Suprapubic skin (tissue), 4 donors: ENCODE measurements around the gene EIF5. TPM values are rescaled to one million over a fixed set of nuclear protein-coding genes. Genes with fewer than 3 reads are reported as not detected.

ENCODE experiments used
- DNase-seq, 2 donors: peaks; one replicate each; pipeline ENCODE4 v3.0.0-alpha.2; 2019; ENCODE audit warnings: low spot score in 2 of 2
- H3K27ac ChIP-seq: fragments of 200-600 bp; sonication (generic); one replicate; pipeline ENCODE4 v1.5.1; 2019
- H3K27me3 ChIP-seq: fragments of 200-600 bp; sonication (generic); one replicate; pipeline ENCODE4 v1.5.1; 2019
- H3K36me3 ChIP-seq: fragments of 200-600 bp; sonication (generic); one replicate; pipeline ENCODE4 v1.5.1; 2019
- H3K4me1 ChIP-seq: fragments of 200-600 bp; sonication (generic); one replicate; pipeline ENCODE4 v1.5.1; 2019
- H3K4me3 ChIP-seq: fragments of 200-600 bp; sonication (generic); one replicate; pipeline ENCODE4 v1.5.1; 2019; ENCODE audit warnings: mild to moderate bottlenecking
- H3K9me3 ChIP-seq: fragments of 200-600 bp; sonication (generic); one replicate; pipeline ENCODE4 v1.5.1; 2019
- CTCF ChIP-seq, 2 donors: fragments of 200-600 bp in 1 of 2; fragments of 450-650 bp in 1 of 2; sonication (generic) in 1 of 2; IDR thresholded peaks; one replicate each; pipeline ENCODE4 v1.5.1; 2016 to 2019; ENCODE audit warnings: antibody characterized with exemption in 2 of 2, mild to moderate bottlenecking in 1 of 2, moderate library complexity in 1 of 2
- EP300 ChIP-seq: sonication (generic); formaldehyde crosslinking; IDR thresholded peaks from one replicate; pipeline ENCODE4 v1.6.1; 2017; ENCODE audit warnings: antibody characterized with exemption
- POLR2A ChIP-seq, 2 donors: fragments of 450-650 bp; IDR thresholded peaks; one replicate each; pipeline ENCODE4 v1.6.1; 2017; ENCODE audit warnings: antibody characterized with exemption in 2 of 2, mild to moderate bottlenecking in 2 of 2, moderate library complexity in 2 of 2
- POLR2AphosphoS5 ChIP-seq, 3 donors: sonication (generic); formaldehyde crosslinking; IDR thresholded peaks; one replicate each; pipeline ENCODE4 v1.6.1; 2017; ENCODE audit warnings: antibody characterized with exemption in 3 of 3
- WGBS: methylation state at CpG from one replicate; pipeline ENCODE4 v1.1.5; 2018; 5-methylcytosine and 5-hydroxymethylcytosine counted together
- total RNA-seq, 4 donors: library from RNA; depleted of rRNA; stranded (reverse); fragments of >200 nt; gene quantifications; one replicate each; pipeline ENCODE4 v1.1.0, GENCODE V29; 2016

The EIF5 gene
- total RNA-seq, 4 donors from 2014 or later: 167 to 241 (median 194) TPM

GRCh38 chr14:103388664-103389063 is 54.6 kb downstream of the EIF5 start:
- TF ChIP-seq EP300: no peak
- no peak for TF ChIP-seq POLR2A (IDR thresholded peaks at IDR 0.05)
- no peak for TF ChIP-seq CTCF (IDR thresholded peaks at IDR 0.05)
- no peak for TF ChIP-seq POLR2AphosphoS5 (IDR thresholded peaks at IDR 0.05)
- Histone ChIP-seq H3K36me3 (no peaks in the 10 kb centered on the region), H3K27me3 (no peaks in the 10 kb centered on the region), H3K27ac (no peak overlapping the region), H3K4me1 (peaks cover 59% of the 10 kb centered on the region), H3K4me3 (no peak overlapping the region), H3K9me3 (no peaks in the 10 kb centered on the region)
- WGBS: 88% methylated on average over 1 of the region's 1 CpG
- DNase-seq: no peak

GRCh38 chr14:103390605-103391004 is 56.6 kb downstream of the EIF5 start:
- TF ChIP-seq POLR2AphosphoS5 (IDR thresholded peaks at IDR 0.05) (no peak), POLR2A (IDR thresholded peaks at IDR 0.05) (no peak), CTCF (IDR thresholded peaks at IDR 0.05) (no peak), EP300 (no peak)

GRCh38 chr14:103391048-103391447 is 57.0 kb downstream of the EIF5 start:
- H3K27ac ChIP-seq: no peak overlapping the region
- 15% methylated on average over 4 of the region's 4 CpGs for WGBS
- no peaks in the 10 kb centered on the region for H3K27me3 ChIP-seq
- TF ChIP-seq EP300 (no peak), CTCF (IDR thresholded peaks at IDR 0.05) (peak in 1 of 2 donors; percentile 56)
- no peak overlapping the region for H3K4me3 ChIP-seq
- no peak for DNase-seq
- H3K36me3 ChIP-seq: no peaks in the 10 kb centered on the region
- no peaks in the 10 kb centered on the region for H3K9me3 ChIP-seq
- H3K4me1 ChIP-seq: peaks cover 73% of the 10 kb centered on the region

More at GRCh38 chr14:103390605-103391004, 56.6 kb downstream of the EIF5 start:
- Histone ChIP-seq H3K36me3 (no peaks in the 10 kb centered on the region), H3K4me1 (peaks cover 69% of the 10 kb centered on the region), H3K4me3 (no peak overlapping the region), H3K27ac (no peak overlapping the region), H3K27me3 (no peaks in the 10 kb centered on the region), H3K9me3 (no peaks in the 10 kb centered on the region)
- WGBS: 90% methylated on average over 4 of the region's 4 CpGs
- no peak for DNase-seq

- Histone ChIP-seq H3K36me3 (no peaks in the 10 kb centered on the region), H3K4me1 (peaks cover 72% of the 10 kb centered on the region), H3K4me3 (no peak overlapping the region), H3K27me3 (no peaks in the 10 kb centered on the region), H3K9me3 (no peaks in the 10 kb centered on the region), H3K27ac (no peak overlapping the region)
- 86% methylated on average over 5 of the region's 5 CpGs for WGBS
- TF ChIP-seq POLR2A (IDR thresholded peaks at IDR 0.05) (no peak), CTCF (IDR thresholded peaks at IDR 0.05) (no peak), POLR2AphosphoS5 (IDR thresholded peaks at IDR 0.05) (no peak), EP300 (no peak)
- no peak for DNase-seq
Observed at GRCh38 chr14:103392106-103392505, 58.1 kb downstream of the EIF5 start.

- H3K4me1 ChIP-seq: peaks cover 67% of the 10 kb centered on the region
Observed at GRCh38 chr14:103392572-103392971, 58.5 kb downstream of the EIF5 start.

GRCh38 chr14:103393070-103393469 is 59.0 kb downstream of the EIF5 start:
- Histone ChIP-seq H3K27ac (no peak overlapping the region), H3K27me3 (no peaks in the 10 kb centered on the region), H3K4me3 (no peak overlapping the region), H3K36me3 (no peaks in the 10 kb centered on the region), H3K9me3 (no peaks in the 10 kb centered on the region), H3K4me1 (peaks cover 65% of the 10 kb centered on the region)
- no peak for DNase-seq
- TF ChIP-seq POLR2AphosphoS5 (IDR thresholded peaks at IDR 0.05) (no peak), EP300 (no peak), POLR2A (IDR thresholded peaks at IDR 0.05) (no peak), CTCF (IDR thresholded peaks at IDR 0.05) (no peak)
- WGBS: 75% methylated on average over 6 of the region's 6 CpGs

More at GRCh38 chr14:103392572-103392971, 58.5 kb downstream of the EIF5 start:
- Histone ChIP-seq H3K4me3 (no peak overlapping the region), H3K27ac (no peak overlapping the region), H3K27me3 (no peaks in the 10 kb centered on the region), H3K36me3 (no peaks in the 10 kb centered on the region), H3K9me3 (no peaks in the 10 kb centered on the region)
- DNase-seq: no peak
- no peak for TF ChIP-seq EP300
- no peak for TF ChIP-seq POLR2A (IDR thresholded peaks at IDR 0.05)
- WGBS: 90% methylated on average over 8 of the region's 8 CpGs
